CD14-positive monocyte (primary cell): ENCODE data around the gene HMCN1. TPM values are rescaled to one million over a fixed set of nuclear protein-coding genes. Genes with fewer than 3 reads are reported as not detected.
A peak's percentile ranks its signal among the peaks of the same experiment; 100 is the strongest.

ENCODE experiments used
- DNase-seq, 3 donors: peaks; one replicate each; pipeline ENCODE4 v3.0.0-alpha.2; 2011 to 2022
- H2AFZ ChIP-seq: 2 replicates; pipeline ENCODE4 v1.6.0; 2012; ENCODE audit warnings: mild to moderate bottlenecking, low read depth, low read length, inconsistent platforms; ENCODE audit not compliant: insufficient read depth, poor library complexity, severe bottlenecking
- H3K27ac ChIP-seq, 2 donors: 1 replicate in 1 of 2; 2 replicates in 1 of 2; pipeline ENCODE4 v1.5.1; 2012 to 2013; ENCODE audit warnings: low read length in 2 of 2, control low read depth in 1 of 2, inconsistent platforms in 1 of 2, low read depth in 1 of 2, mild to moderate bottlenecking in 1 of 2
- H3K27me3 ChIP-seq, 2 donors: one replicate each; pipeline versions ENCODE4 v1.6.0 to v1.6.1; 2011 to 2013; ENCODE audit warnings: low read length in 2 of 2; ENCODE audit not compliant: control insufficient read depth in 2 of 2, insufficient read depth in 2 of 2
- H3K36me3 ChIP-seq, 2 donors: replicated peaks in 1 of 2; 1 replicate in 1 of 2; 2 replicates in 1 of 2; pipeline versions ENCODE4 v1.5.1 to v1.6.1; 2012 to 2013; ENCODE audit warnings: low read length in 2 of 2, control low read depth in 1 of 2, inconsistent platforms in 1 of 2, mild to moderate bottlenecking in 1 of 2; ENCODE audit not compliant: insufficient read depth in 2 of 2, control insufficient read depth in 1 of 2
- H3K4me1 ChIP-seq, 2 donors: 1 replicate in 1 of 2; 2 replicates in 1 of 2; pipeline versions ENCODE4 v1.5.1 to v1.6.1; 2012 to 2013; ENCODE audit warnings: low read length in 2 of 2, control low read depth in 1 of 2, inconsistent platforms in 1 of 2, mild to moderate bottlenecking in 1 of 2, moderate library complexity in 1 of 2; ENCODE audit not compliant: insufficient read depth in 2 of 2, control insufficient read depth in 1 of 2
- H3K4me2 ChIP-seq: replicated peaks from 2 replicates; pipeline ENCODE3; 2012; ENCODE audit warnings: low read length, moderate library complexity, mild to moderate bottlenecking; ENCODE audit not compliant: poor library complexity, severe bottlenecking; ENCODE audit errors: extremely low read depth
- H3K4me3 ChIP-seq, 3 experiments: fragments of 200-600 bp in 1 of 3; sonication (generic) in 1 of 3; replicated peaks in 1 of 3; 1 replicate in 2 of 3; 2 replicates in 1 of 3; pipeline ENCODE4 v1.5.1; 2011 to 2013; ENCODE audit warnings: low read length in 3 of 3, mild to moderate bottlenecking in 3 of 3, control low read depth in 2 of 3, low read depth in 2 of 3, inconsistent platforms in 1 of 3, moderate library complexity in 1 of 3
- H3K79me2 ChIP-seq: 2 replicates; pipeline ENCODE4 v1.6.0; 2012; ENCODE audit warnings: mild to moderate bottlenecking, control low read depth, inconsistent platforms, low read length, moderate library complexity; ENCODE audit not compliant: insufficient read depth
- H3K9ac ChIP-seq: 2 replicates; pipeline ENCODE4 v1.6.0; 2017; ENCODE audit warnings: low read length, mild to moderate bottlenecking; ENCODE audit not compliant: insufficient read depth, poor library complexity, severe bottlenecking
- H3K9me3 ChIP-seq, 2 donors: replicated peaks in 1 of 2; 1 replicate in 1 of 2; 2 replicates in 1 of 2; pipeline versions ENCODE4 v1.5.1 to v1.6.1; 2012 to 2013; ENCODE audit warnings: low read length in 2 of 2, control low read depth in 1 of 2; ENCODE audit not compliant: control insufficient read depth in 1 of 2, insufficient read depth in 1 of 2
- H4K20me1 ChIP-seq: 2 replicates; pipeline ENCODE4 v1.6.0; 2012; ENCODE audit warnings: mild to moderate bottlenecking, low read length, control low read depth, moderate library complexity; ENCODE audit not compliant: insufficient read depth
- H3K27ac Mint-ChIP-seq, 7 donors: one replicate each; pipeline ENCODE4 v1.8.0; 2020; ENCODE audit warnings: mild to moderate bottlenecking in 7 of 7, mixed read lengths in 7 of 7, moderate library complexity in 6 of 7, inconsistent platforms in 2 of 7
- H3K27me3 Mint-ChIP-seq, 3 donors: one replicate each; pipeline ENCODE4 v1.8.0; 2021 to 2022; ENCODE audit warnings: low read depth in 3 of 3, mild to moderate bottlenecking in 3 of 3, mixed read lengths in 3 of 3, moderate library complexity in 3 of 3, inconsistent platforms in 1 of 3
- H3K36me3 Mint-ChIP-seq, 2 donors: one replicate each; pipeline ENCODE4 v1.8.0; 2020; ENCODE audit warnings: mixed read lengths in 2 of 2, inconsistent platforms in 1 of 2, mild to moderate bottlenecking in 1 of 2
- H3K4me1 Mint-ChIP-seq: one replicate; pipeline ENCODE4 v1.8.0; 2020; ENCODE audit warnings: mild to moderate bottlenecking, mixed read lengths
- H3K4me3 Mint-ChIP-seq, 2 donors: one replicate each; pipeline ENCODE4 v1.8.0; 2020; ENCODE audit warnings: mild to moderate bottlenecking in 2 of 2, mixed read lengths in 2 of 2, moderate library complexity in 1 of 2
- H3K9me3 Mint-ChIP-seq, 7 donors: one replicate each; pipeline ENCODE4 v1.8.0; 2020 to 2022; ENCODE audit warnings: mixed read lengths in 7 of 7, mild to moderate bottlenecking in 6 of 7, moderate library complexity in 6 of 7, inconsistent platforms in 2 of 7
- CTCF ChIP-seq: fragments of 200-600 bp; IDR thresholded peaks from one replicate; pipeline ENCODE4 v1.8.0; 2022; ENCODE audit warnings: antibody characterized with exemption, mild to moderate bottlenecking
- WGBS: methylation state at CpG from one replicate; pipeline ENCODE4 v1.1.5; 2013; ENCODE audit warnings: missing lambda C conversion rate; ENCODE audit not compliant: insufficient coverage; 5-methylcytosine and 5-hydroxymethylcytosine counted together
- intact Hi-C, 2 donors: fragments of 100-400 bp; cut with micrococcal nuclease; formaldehyde crosslinking; loops; one replicate each; pipeline versions ENCODE4 v1.15.0 to v1.15.1; 2023
- polyA plus RNA-seq, 3 donors: library from polyadenylated mRNA; depleted of rRNA in 1 of 3; unstranded in 2 of 3; stranded (reverse) in 1 of 3; fragments of 300-500 nt in 2 of 3; fragments of >200 nt in 1 of 3; fragmentation: Illumina TruSeq in 2 of 3; gene quantifications; 1 replicate in 2 of 3; 2 replicates in 1 of 3; pipeline ENCODE4 v1.2.3, GENCODE V29; 2012 to 2021

The HMCN1 gene
- polyA plus RNA-seq, 3 donors, result not detected

GRCh38 chr1:186143481-186143880 is 409.3 kb downstream of the HMCN1 start:
- Histone ChIP-seq H3K27ac (no peak overlapping the region), H3K36me3 (no peaks in the 10 kb centered on the region), H3K9ac (no peak overlapping the region), H2AFZ (no peak overlapping the region), H3K4me1 (peaks cover 0 to 32% of the 10 kb centered on the region in 2 donors), H3K9me3 (peaks cover 0 to 6% of the 10 kb centered on the region in 2 donors), H3K27me3 (no peaks in the 10 kb centered on the region), H3K4me3 (no peak overlapping the region), H3K4me2 (no peak overlapping the region), H4K20me1 (no peaks in the 10 kb centered on the region), H3K79me2 (no peaks in the 10 kb centered on the region)
- DNase-seq, result no peak
- peaks cover 0 to 13% (median 6%) of the 10 kb centered on the region in 7 donors for H3K9me3 Mint-ChIP-seq
- peaks cover 15% of the 10 kb centered on the region for H3K4me1 Mint-ChIP-seq
- intact Hi-C loops, result no loop called here
- no peak overlapping the region for H3K27ac Mint-ChIP-seq
- H3K4me3 Mint-ChIP-seq, result no peak overlapping the region
- H3K36me3 Mint-ChIP-seq, result no peaks in the 10 kb centered on the region
- TF ChIP-seq CTCF, result no peak
- H3K27me3 Mint-ChIP-seq, result peaks cover 0 to 2% (median 0%) of the 10 kb centered on the region in 3 donors

- peak; percentile 8 to 71 (median 28) for DNase-seq
- Mint-ChIP-seq H3K27me3 (peaks cover 0 to 2% (median 0%) of the 10 kb centered on the region in 3 donors), H3K9me3 (peaks cover 0 to 13% (median 6%) of the 10 kb centered on the region in 7 donors), H3K27ac (peak overlapping the region in 1 of 7 donors; percentile 82), H3K4me3 (no peak overlapping the region), H3K4me1 (peaks cover 15% of the 10 kb centered on the region), H3K36me3 (no peaks in the 10 kb centered on the region)
- H3K9me3 ChIP-seq, result peaks cover 0 to 6% of the 10 kb centered on the region in 2 donors
- peaks cover 0 to 32% of the 10 kb centered on the region in 2 donors for H3K4me1 ChIP-seq
- no peak overlapping the region for H3K4me2 ChIP-seq
- no peaks in the 10 kb centered on the region for H3K27me3 ChIP-seq
- no peaks in the 10 kb centered on the region for H3K79me2 ChIP-seq
- peak overlapping the region in 1 of 2 donors; percentile 30 for H3K27ac ChIP-seq
- no peak overlapping the region for H2AFZ ChIP-seq
- intact Hi-C loops, result no loop called here
- no peaks in the 10 kb centered on the region for H3K36me3 ChIP-seq
- WGBS, result 60% methylated on average over 2 of the region's 5 CpGs
- no peak overlapping the region for H3K9ac ChIP-seq
- H3K4me3 ChIP-seq, result no peak overlapping the region
- H4K20me1 ChIP-seq, result no peaks in the 10 kb centered on the region
- no peak for TF ChIP-seq CTCF
Observed at GRCh38 chr1:186144505-186144904, 410.3 kb downstream of the HMCN1 start.
